Activated naive CD4-positive, alpha-beta T cell treated with anti-CD3 and anti-CD28 coated beads for 36 hours (primary cell): ENCODE measurements around the gene SMIM8. TPM values are rescaled to one million over a fixed set of nuclear protein-coding genes. Genes with fewer than 3 reads are reported as not detected.
A peak's percentile ranks its signal among the peaks of the same experiment; 100 is the strongest.

ENCODE experiments used
- CTCF ChIA-PET: fragments of 350-600 bp; sonication (Branson Sonifier 250); formaldehyde crosslinking; loops from one replicate; lab custom pipeline; 2021; ENCODE audit warnings: antibody characterized with exemption; lab: Charles Lee
- DNase-seq: peaks from one replicate; pipeline ENCODE4 v3.0.0-alpha.2; 2020
- H3K27ac Mint-ChIP-seq: one replicate; pipeline ENCODE4 v1.8.0; 2021; ENCODE audit warnings: mild to moderate bottlenecking, mixed read lengths
- H3K27me3 Mint-ChIP-seq: one replicate; pipeline ENCODE4 v1.8.0; 2021; ENCODE audit warnings: low read depth, mixed read lengths
- H3K36me3 Mint-ChIP-seq: one replicate; pipeline ENCODE4 v1.8.0; 2021; ENCODE audit warnings: low read depth, mixed read lengths
- H3K4me1 Mint-ChIP-seq: one replicate; pipeline ENCODE4 v1.8.0; 2021; ENCODE audit warnings: low read depth, mixed read lengths
- H3K4me3 Mint-ChIP-seq: one replicate; pipeline ENCODE4 v1.8.0; 2021; ENCODE audit warnings: mild to moderate bottlenecking, moderate library complexity, mixed read lengths
- H3K9me3 Mint-ChIP-seq: one replicate; pipeline ENCODE4 v1.8.0; 2021; ENCODE audit warnings: mixed read lengths
- intact Hi-C: fragments of 100-400 bp; cut with micrococcal nuclease; formaldehyde crosslinking; loops from one replicate; pipeline ENCODE4 v1.15.1; 2023
- total RNA-seq, 2 experiments: library from RNA; stranded (reverse); gene quantifications; one replicate each; pipeline ENCODE4 v1.2.3, GENCODE V29; 2021

SMIM8 gene, protein sequence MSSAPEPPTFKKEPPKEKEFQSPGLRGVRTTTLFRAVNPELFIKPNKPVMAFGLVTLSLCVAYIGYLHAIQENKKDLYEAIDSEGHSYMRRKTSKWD
- total RNA-seq, result 1 to 10 TPM; 8.0 to 8.6 TPM

GRCh38 chr6:87322304-87323212 lies at the start of gene SMIM8:
Gene SMIM8, plus strand, starts transcription at chr6:87322588. Its CDS starts 14,444 bp downstream, at chr6:87337032.
- Mint-ChIP-seq H3K4me1 (peaks cover 18% of the 10 kb centered on the region), H3K27ac (peak within 1 kb of the TSS; percentile 85), H3K27me3 (no peaks in the 10 kb centered on the region), H3K9me3 (peaks cover 4% of the 10 kb centered on the region), H3K4me3 (peak within 1 kb of the TSS; percentile 98), H3K36me3 (peaks cover 4% of the 10 kb centered on the region)
- intact Hi-C loops, result loop anchor here (1.0 to 10.0 kb wide), 7 partner anchors 62 to 1762 kb away; partner anchors contain the start of genes AKIRIN2, ORC3, PNRC1 and SLC35A1
- peak; percentile 86 for DNase-seq
- CTCF ChIA-PET, result interaction anchor here (0.7 to 1.6 kb wide), 7 partner anchors 8 to 207 kb away, joined by 3 to 7 read pairs (median 3); no protein-coding TSS in a partner anchor

- peaks cover 2% of the 10 kb centered on the region for H3K9me3 Mint-ChIP-seq
- peaks cover 3% of the 10 kb centered on the region for H3K36me3 Mint-ChIP-seq
- H3K27ac Mint-ChIP-seq, result no peak overlapping the region
- H3K27me3 Mint-ChIP-seq, result no peaks in the 10 kb centered on the region
- intact Hi-C loops, result no loop called here
- CTCF ChIA-PET, result no interaction called here
- peaks cover 7% of the 10 kb centered on the region for H3K4me1 Mint-ChIP-seq
- no peak for DNase-seq
- no peak overlapping the region for H3K4me3 Mint-ChIP-seq
Observed at GRCh38 chr6:87274660-87275274, 47.6 kb upstream of the SMIM8 start.

GRCh38 chr6:87276624-87277023 lies 45.8 kb upstream of the SMIM8 start:
- CTCF ChIA-PET, result interaction anchor here (1.1 to 2.3 kb wide), 4 partner anchors 44 to 210 kb away, joined by 3 to 9 read pairs (median 4); no protein-coding TSS in a partner anchor
- Mint-ChIP-seq H3K27me3 (no peaks in the 10 kb centered on the region), H3K27ac (no peak overlapping the region), H3K9me3 (no peaks in the 10 kb centered on the region), H3K4me1 (peaks cover 11% of the 10 kb centered on the region), H3K36me3 (no peaks in the 10 kb centered on the region), H3K4me3 (no peak overlapping the region)
- DNase-seq, result no peak
- intact Hi-C loops, result loop anchor here (1.0 kb wide), 1 partner anchor 117 kb away; no protein-coding TSS in a partner anchor

GRCh38 chr6:87277123-87277522 lies 45.3 kb upstream of the SMIM8 start:
- Mint-ChIP-seq H3K9me3 (no peaks in the 10 kb centered on the region), H3K4me1 (peaks cover 11% of the 10 kb centered on the region), H3K27ac (no peak overlapping the region), H3K27me3 (no peaks in the 10 kb centered on the region), H3K36me3 (no peaks in the 10 kb centered on the region), H3K4me3 (no peak overlapping the region)
- intact Hi-C loops, result loop anchor here (1.0 kb wide), 1 partner anchor 116 kb away; no protein-coding TSS in a partner anchor
- no peak for DNase-seq
- CTCF ChIA-PET, result interaction anchor here (0.6 to 2.3 kb wide), 4 partner anchors 43 to 397 kb away, joined by 3 to 9 read pairs (median 4); no protein-coding TSS in a partner anchor

GRCh38 chr6:87279196-87279595 lies 43.2 kb upstream of the SMIM8 start:
- CTCF ChIA-PET, result no interaction called here
- Mint-ChIP-seq H3K27ac (no peak overlapping the region), H3K27me3 (no peaks in the 10 kb centered on the region), H3K4me1 (peaks cover 11% of the 10 kb centered on the region), H3K9me3 (no peaks in the 10 kb centered on the region), H3K4me3 (no peak overlapping the region), H3K36me3 (no peaks in the 10 kb centered on the region)
- intact Hi-C loops, result no loop called here
- DNase-seq, result no peak

- Mint-ChIP-seq H3K4me1 (peaks cover 11% of the 10 kb centered on the region), H3K9me3 (no peaks in the 10 kb centered on the region), H3K4me3 (no peak overlapping the region), H3K27ac (no peak overlapping the region), H3K36me3 (no peaks in the 10 kb centered on the region), H3K27me3 (no peaks in the 10 kb centered on the region)
- DNase-seq, result no peak
- CTCF ChIA-PET, result no interaction called here
- intact Hi-C loops, result no loop called here
Observed at GRCh38 chr6:87281426-87281825, 41.0 kb upstream of the SMIM8 start.

GRCh38 chr6:87282743-87283142 lies 39.6 kb upstream of the SMIM8 start:
- Mint-ChIP-seq H3K9me3 (no peaks in the 10 kb centered on the region), H3K4me1 (peaks cover 11% of the 10 kb centered on the region), H3K27ac (no peak overlapping the region), H3K36me3 (no peaks in the 10 kb centered on the region), H3K4me3 (no peak overlapping the region), H3K27me3 (no peaks in the 10 kb centered on the region)
- DNase-seq, result no peak
- CTCF ChIA-PET, result no interaction called here
- intact Hi-C loops, result no loop called here

GRCh38 chr6:87283461-87283860 lies 38.9 kb upstream of the SMIM8 start:
- CTCF ChIA-PET, result no interaction called here
- DNase-seq, result no peak
- intact Hi-C loops, result no loop called here
- Mint-ChIP-seq H3K9me3 (no peaks in the 10 kb centered on the region), H3K36me3 (no peaks in the 10 kb centered on the region), H3K4me1 (peaks cover 11% of the 10 kb centered on the region), H3K27ac (no peak overlapping the region), H3K27me3 (no peaks in the 10 kb centered on the region), H3K4me3 (no peak overlapping the region)

- H3K4me3 Mint-ChIP-seq, result no peak overlapping the region
- H3K4me1 Mint-ChIP-seq, result no peaks in the 10 kb centered on the region
- DNase-seq, result no peak
- H3K9me3 Mint-ChIP-seq, result no peaks in the 10 kb centered on the region
- no peak overlapping the region for H3K27ac Mint-ChIP-seq
- no peaks in the 10 kb centered on the region for H3K36me3 Mint-ChIP-seq
- no peaks in the 10 kb centered on the region for H3K27me3 Mint-ChIP-seq
- intact Hi-C loops, result no loop called here
- CTCF ChIA-PET, result no interaction called here
Observed at GRCh38 chr6:87287251-87287650, 35.1 kb upstream of the SMIM8 start.

- no peak for DNase-seq
- H3K36me3 Mint-ChIP-seq, result no peaks in the 10 kb centered on the region
- no peak overlapping the region for H3K4me3 Mint-ChIP-seq
- H3K27me3 Mint-ChIP-seq, result no peaks in the 10 kb centered on the region
- H3K27ac Mint-ChIP-seq, result no peak overlapping the region
- CTCF ChIA-PET, result no interaction called here
- intact Hi-C loops, result no loop called here
- no peaks in the 10 kb centered on the region for H3K9me3 Mint-ChIP-seq
- H3K4me1 Mint-ChIP-seq, result no peaks in the 10 kb centered on the region
Observed at GRCh38 chr6:87289571-87289970, 32.8 kb upstream of the SMIM8 start.

- CTCF ChIA-PET, result no interaction called here
- Mint-ChIP-seq H3K4me3 (no peak overlapping the region), H3K4me1 (no peaks in the 10 kb centered on the region), H3K9me3 (no peaks in the 10 kb centered on the region), H3K27me3 (peaks cover 3% of the 10 kb centered on the region), H3K36me3 (no peaks in the 10 kb centered on the region), H3K27ac (no peak overlapping the region)
- intact Hi-C loops, result no loop called here
- DNase-seq, result no peak
Observed at GRCh38 chr6:87291883-87292282, 30.5 kb upstream of the SMIM8 start.

- no peak for DNase-seq
- intact Hi-C loops, result no loop called here
- no peaks in the 10 kb centered on the region for H3K9me3 Mint-ChIP-seq
- no peak overlapping the region for H3K4me3 Mint-ChIP-seq
- H3K36me3 Mint-ChIP-seq, result no peaks in the 10 kb centered on the region
- no peaks in the 10 kb centered on the region for H3K4me1 Mint-ChIP-seq
- CTCF ChIA-PET, result no interaction called here
- H3K27me3 Mint-ChIP-seq, result peaks cover 8% of the 10 kb centered on the region
- no peak overlapping the region for H3K27ac Mint-ChIP-seq
Observed at GRCh38 chr6:87293526-87293925, 28.9 kb upstream of the SMIM8 start.
